ENCODE data around the gene BTF3L4.

Gene BTF3L4

DNA sequence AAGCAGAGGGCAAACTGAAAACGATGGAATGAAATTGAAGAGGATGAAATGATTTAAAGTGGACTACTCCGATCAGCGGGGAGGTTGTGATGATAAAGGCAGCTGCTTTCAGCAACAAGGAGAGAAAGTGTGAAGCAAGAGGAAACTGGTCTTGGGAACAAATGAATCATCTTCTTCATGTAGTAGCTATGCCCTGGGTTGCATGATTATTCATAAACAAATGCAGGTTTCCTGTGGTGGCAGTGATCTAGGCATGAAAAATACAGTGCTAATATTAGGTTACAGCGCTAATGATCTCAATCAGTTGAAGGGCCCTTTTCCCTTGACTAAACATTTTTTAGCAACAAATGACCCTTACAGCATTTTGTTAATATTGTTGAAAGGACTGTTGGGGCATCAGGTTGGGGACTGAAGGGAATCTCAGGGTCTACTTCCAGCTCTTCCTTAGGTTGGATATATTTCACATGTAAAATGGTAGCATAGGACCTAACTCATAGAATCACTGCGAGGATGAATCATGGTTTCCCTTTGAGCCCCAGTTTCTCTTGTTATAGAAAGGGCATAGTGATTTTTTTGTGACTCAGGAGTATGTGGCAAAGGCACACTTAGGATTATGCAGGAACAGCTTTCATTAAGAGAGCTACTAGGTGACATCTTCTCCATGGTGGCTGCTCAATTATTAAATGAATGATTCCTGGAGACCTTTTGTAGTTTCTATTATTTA lies 83.9 kb downstream of the BTF3L4 start:
- no peak overlapping the region for H3K4me3 ChIP-seq (ENCODE audit: low read depth, low read length)
- TF ChIP-seq, protein P1, sequence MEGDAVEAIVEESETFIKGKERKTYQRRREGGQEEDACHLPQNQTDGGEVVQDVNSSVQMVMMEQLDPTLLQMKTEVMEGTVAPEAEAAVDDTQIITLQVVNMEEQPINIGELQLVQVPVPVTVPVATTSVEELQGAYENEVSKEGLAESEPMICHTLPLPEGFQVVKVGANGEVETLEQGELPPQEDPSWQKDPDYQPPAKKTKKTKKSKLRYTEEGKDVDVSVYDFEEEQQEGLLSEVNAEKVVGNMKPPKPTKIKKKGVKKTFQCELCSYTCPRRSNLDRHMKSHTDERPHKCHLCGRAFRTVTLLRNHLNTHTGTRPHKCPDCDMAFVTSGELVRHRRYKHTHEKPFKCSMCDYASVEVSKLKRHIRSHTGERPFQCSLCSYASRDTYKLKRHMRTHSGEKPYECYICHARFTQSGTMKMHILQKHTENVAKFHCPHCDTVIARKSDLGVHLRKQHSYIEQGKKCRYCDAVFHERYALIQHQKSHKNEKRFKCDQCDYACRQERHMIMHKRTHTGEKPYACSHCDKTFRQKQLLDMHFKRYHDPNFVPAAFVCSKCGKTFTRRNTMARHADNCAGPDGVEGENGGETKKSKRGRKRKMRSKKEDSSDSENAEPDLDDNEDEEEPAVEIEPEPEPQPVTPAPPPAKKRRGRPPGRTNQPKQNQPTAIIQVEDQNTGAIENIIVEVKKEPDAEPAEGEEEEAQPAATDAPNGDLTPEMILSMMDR (IDR thresholded peaks at IDR 0.05; ENCODE audit: low read depth, low read length), result no peak
- TF ChIP-seq MYC (IDR thresholded peaks at IDR 0.05; ENCODE audit: low read depth, low read length) (peak; percentile 46; the same call in 1 of the 2 replicates), POLR2A (IDR thresholded peaks at IDR 0.05; ENCODE audit: extremely low read depth, insufficient read length) (no peak)
- TF ChIP-seq, protein P2, sequence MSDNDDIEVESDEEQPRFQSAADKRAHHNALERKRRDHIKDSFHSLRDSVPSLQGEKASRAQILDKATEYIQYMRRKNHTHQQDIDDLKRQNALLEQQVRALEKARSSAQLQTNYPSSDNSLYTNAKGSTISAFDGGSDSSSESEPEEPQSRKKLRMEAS (IDR thresholded peaks at IDR 0.05; ENCODE audit: low read depth, low read length), result peak; percentile 54
- DNase-seq (ENCODE audit: low read depth), result peak; percentile 85
